Stimulated activated CD4-positive, alpha-beta T cell treated with anti-CD3 and anti-CD28 coated beads, Interleukin-1b, Interleukin-23, amount 100 ng/mL, for 1 hour (primary cell): ENCODE measurements around the gene LCE1D.

ENCODE experiments used
- DNase-seq, 2 donors: peaks; one replicate each; pipeline ENCODE4 v3.0.0-alpha.2; 2020; ENCODE audit warnings: low read depth in 2 of 2

The LCE1D gene

GRCh38 chr1:152811671-152812070 lies 15.2 kb downstream of the LCE1D start, which contains the start of gene LCE1B:
Gene LCE1B, plus strand, starts transcription at chr1:152811971. Its CDS starts 476 bp downstream, at chr1:152812447.
- no peak for DNase-seq

GRCh38 chr1:152817309-152817708 lies 20.8 kb downstream of the LCE1D start:
- DNase-seq: no peak

GRCh38 chr1:152823294-152823693 lies 26.8 kb downstream of the LCE1D start:
- no peak for DNase-seq

GRCh38 chr1:152824964-152825363 lies 28.4 kb downstream of the LCE1D start:
- DNase-seq: no peak

GRCh38 chr1:152827173-152827572 lies 30.7 kb downstream of the LCE1D start, which contains the start of gene LCE1A:
Gene LCE1A, plus strand, starts transcription at chr1:152827473. Its CDS starts 0 bp downstream, at chr1:152827473.
- DNase-seq: no peak

- DNase-seq: no peak
Observed at GRCh38 chr1:152836870-152837269, 40.3 kb downstream of the LCE1D start.

GRCh38 chr1:152842556-152842955 lies 46.0 kb downstream of the LCE1D start, which contains the start of gene LCE6A:
Gene LCE6A, plus strand, starts transcription at chr1:152842856. Its CDS starts 665 bp downstream, at chr1:152843521.
- no peak for DNase-seq
